OCI-M1 (cell line): ENCODE measurements around the gene PFN1.
"Not testable (repeated sequence)": the region's sequence is repeated elsewhere in the genome, so short reads cannot be mapped to it uniquely, and the experiment has no call there.

ENCODE experiments used
- DNase-seq: peaks from one replicate; lab custom pipeline; 2025; lab: John Stamatoyannopoulos, UW

Gene PFN1

GRCh38 chr17:4945176-4945943, 3.0 kb downstream of the PFN1 start:
- peak; percentile 92 for DNase-seq

GRCh38 chr17:4944554-4945175, 3.7 kb downstream of the PFN1 start:
- no peak for DNase-seq

- peak; percentile 84 for DNase-seq
Observed at GRCh38 chr17:4944163-4944553, 4.2 kb downstream of the PFN1 start.

- no peak for DNase-seq
Observed at GRCh38 chr17:4942760-4943508, 5.4 kb downstream of the PFN1 start.

- peak; percentile 55 for DNase-seq
Observed at GRCh38 chr17:4941319-4941610, 7.1 kb downstream of the PFN1 start.

- DNase-seq: no peak
Observed at GRCh38 chr17:4940555-4941318, 7.6 kb downstream of the PFN1 start.

- peak; percentile 100 for DNase-seq
Observed at GRCh38 chr17:4939796-4940554, 8.4 kb downstream of the PFN1 start, which contains the start of the genes RNF167 and SLC25A11. Gene RNF167, plus strand, starts transcription at chr17:4940268. Its CDS starts 642 bp downstream, at chr17:4940910. Gene SLC25A11, minus strand, starts transcription at chr17:4940046. Its CDS starts 136 bp downstream, at chr17:4939910.

GRCh38 chr17:4939546-4939795, 8.9 kb downstream of the PFN1 start:
- DNase-seq: no peak

GRCh38 chr17:4938688-4939545, 9.4 kb downstream of the PFN1 start:
- DNase-seq: peak; percentile 69

- DNase-seq: no peak
Observed at GRCh38 chr17:4938069-4938491, 10.2 kb downstream of the PFN1 start.

GRCh38 chr17:4937553-4937952, 10.8 kb downstream of the PFN1 start:
- DNase-seq: no peak

GRCh38 chr17:4936436-4936835, 11.9 kb downstream of the PFN1 start:
- DNase-seq: no peak

GRCh38 chr17:4935650-4936049, 12.7 kb downstream of the PFN1 start:
- no peak for DNase-seq

GRCh38 chr17:4934173-4934979, 14.0 kb downstream of the PFN1 start:
- peak; percentile 92 for DNase-seq

GRCh38 chr17:4933646-4934045, 14.7 kb downstream of the PFN1 start:
- DNase-seq: no peak

GRCh38 chr17:4932756-4933155, 15.6 kb downstream of the PFN1 start:
- DNase-seq: no peak

- peak; percentile 40 for DNase-seq
Observed at GRCh38 chr17:4931963-4932362, 16.4 kb downstream of the PFN1 start, which contains the start of gene GP1BA. Gene GP1BA, plus strand, starts transcription at chr17:4932277. Its CDS starts 328 bp downstream, at chr17:4932605.

GRCh38 chr17:4928881-4929280, 19.4 kb downstream of the PFN1 start:
- DNase-seq: no peak

GRCh38 chr17:4926577-4927335, 21.6 kb downstream of the PFN1 start:
- DNase-seq: not testable (repeated sequence)
